RWPE1 (cell line): ENCODE results near the gene CARM1.
A peak's percentile ranks its signal among the peaks of the same experiment; 100 is the strongest.

ENCODE experiments used
- CTCF ChIA-PET: fragments of 350-600 bp; sonication (Branson Sonifier 250); formaldehyde crosslinking; extraction: SDS; loops from one replicate; lab custom pipeline; 2021; lab: Yijun Ruan, JAX
- POLR2A ChIA-PET: fragments of 400-600 bp; formaldehyde crosslinking; extraction: SDS; loops from one replicate; lab custom pipeline; 2020; ENCODE audit warnings: antibody characterized with exemption; ENCODE audit not compliant: low non-redundant PET; lab: Yijun Ruan, JAX
- DNase-seq: peaks from one replicate; pipeline ENCODE4 v3.0.0; 2012; ENCODE audit warnings: low spot score
- H3K27ac ChIP-seq: fragments of 450-650 bp; 2 replicates; pipeline ENCODE4 v1.5.1; 2017
- CTCF ChIP-seq: fragments of 450-650 bp; conservative IDR thresholded peaks from 2 replicates; pipeline ENCODE4 v1.5.1; 2017; ENCODE audit warnings: low read depth, mild to moderate bottlenecking

CARM1 gene

GRCh38 chr19:10881403-10882107, 10.2 kb downstream of the CARM1 start:
- H3K27ac ChIP-seq: peak overlapping the region; percentile 67
- ChIA-PET POLR2A (interaction anchor here (0.5 kb wide), 1 partner anchor 192 kb away, joined by 4 read pairs; no protein-coding TSS in a partner anchor), CTCF (no interaction called here)
- DNase-seq: no peak
- no peak for TF ChIP-seq CTCF

GRCh38 chr19:10882108-10882457, 10.7 kb downstream of the CARM1 start:
- DNase-seq: no peak
- ChIA-PET POLR2A (interaction anchor here (0.5 kb wide), 1 partner anchor 191 kb away, joined by 4 read pairs; no protein-coding TSS in a partner anchor), CTCF (no interaction called here)
- TF ChIP-seq CTCF: no peak
- H3K27ac ChIP-seq: peak overlapping the region; percentile 3; the same call in 1 of the 2 replicates

- ChIA-PET POLR2A (no interaction called here), CTCF (no interaction called here)
- DNase-seq: no peak
- TF ChIP-seq CTCF: no peak
- peak overlapping the region; percentile 41 for H3K27ac ChIP-seq
These were observed 12.9 kb downstream of the CARM1 start for GRCh38 chr19:10884274-10884673.

GRCh38 chr19:10885201-10886169, 14.1 kb downstream of the CARM1 start:
- TF ChIP-seq CTCF: no peak
- H3K27ac ChIP-seq: peak overlapping the region; percentile 41
- DNase-seq: no peak
- POLR2A ChIA-PET: no interaction called here
- CTCF ChIA-PET: no interaction called here

GRCh38 chr19:10887616-10888367, 16.4 kb downstream of the CARM1 start:
- POLR2A ChIA-PET: no interaction called here
- DNase-seq: no peak
- no peak for TF ChIP-seq CTCF
- H3K27ac ChIP-seq: peak overlapping the region; percentile 50
- CTCF ChIA-PET: interaction anchor here (0.6 kb wide), 1 partner anchor 117 kb away, joined by 3 read pairs; no protein-coding TSS in a partner anchor
